Subcutaneous abdominal adipose tissue (tissue), 5 donors: ENCODE measurements around the gene CRX.
"Not testable (repeated sequence)": the region's sequence is repeated elsewhere in the genome, so short reads cannot be mapped to it uniquely, and the experiment has no call there.

Experiments
- H3K27ac ChIP-seq: one replicate; pipeline ENCODE4 v1.7.0; 2013; ENCODE audit warnings: low read depth, mild to moderate bottlenecking, inconsistent platforms, low read length, moderate library complexity
- H3K27me3 ChIP-seq, 5 donors: one replicate each; pipeline ENCODE4 v1.7.0; 2013; ENCODE audit warnings: low read length in 5 of 5, inconsistent platforms in 1 of 5; ENCODE audit not compliant: control insufficient read depth in 5 of 5, insufficient read depth in 4 of 5
- H3K36me3 ChIP-seq, 5 donors: one replicate each; pipeline ENCODE4 v1.7.0; 2013; ENCODE audit warnings: low read length in 5 of 5; ENCODE audit not compliant: control insufficient read depth in 5 of 5, insufficient read depth in 5 of 5
- H3K4me1 ChIP-seq, 5 donors: one replicate each; pipeline ENCODE4 v1.7.0; 2013; ENCODE audit warnings: low read length in 5 of 5, mild to moderate bottlenecking in 3 of 5, moderate library complexity in 1 of 5; ENCODE audit not compliant: control insufficient read depth in 5 of 5, insufficient read depth in 5 of 5
- H3K4me3 ChIP-seq, 5 donors: one replicate each; pipeline ENCODE4 v1.7.0; 2013; ENCODE audit warnings: low read length in 5 of 5, low read depth in 1 of 5
- H3K9ac ChIP-seq, 5 donors: one replicate each; pipeline ENCODE4 v1.7.0; 2013; ENCODE audit warnings: low read length in 5 of 5, mild to moderate bottlenecking in 4 of 5, moderate library complexity in 3 of 5
- H3K9me3 ChIP-seq, 5 donors: one replicate each; pipeline ENCODE4 v1.7.0; 2013; ENCODE audit warnings: low read length in 5 of 5; ENCODE audit not compliant: control insufficient read depth in 5 of 5
- donor health status: healthy.
- donor health status: healthy.
- donor health status: healthy.
- donor health status: healthy.
- donor health status: healthy.

Gene CRX

GRCh38 chr19:47879385-47879784 lies 57.6 kb downstream of the CRX start:
- H3K9ac ChIP-seq, H3K9me3 ChIP-seq, H3K4me1 ChIP-seq, H3K4me3 ChIP-seq, H3K27ac ChIP-seq, H3K27me3 ChIP-seq, H3K36me3 ChIP-seq: not testable (repeated sequence)

DNA sequence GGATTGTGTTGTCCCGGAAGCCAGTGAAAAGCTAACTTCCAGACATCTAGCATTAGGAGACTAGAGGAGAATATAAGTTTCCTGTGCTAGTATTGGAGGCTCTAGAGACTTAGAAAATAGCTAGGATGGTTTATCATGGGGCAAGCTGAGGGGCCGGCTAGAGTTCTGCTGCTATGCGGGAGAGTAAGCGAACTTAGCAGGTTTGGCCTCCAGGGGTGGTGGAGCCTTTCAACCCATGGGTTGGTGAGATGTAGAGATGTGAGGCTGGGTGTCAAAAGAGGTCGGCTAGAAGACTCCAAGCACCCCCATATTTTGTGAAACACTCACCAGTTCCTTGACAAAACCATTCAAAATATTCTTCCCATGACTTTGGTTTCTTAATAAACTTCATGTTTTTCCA lies 60.0 kb downstream of the CRX start:
- no peak overlapping the region for H3K9ac ChIP-seq
- H3K36me3 ChIP-seq = no peaks in the 10 kb centered on the region
- peaks cover 0 to 4% (median 0%) of the 10 kb centered on the region in 5 donors for H3K4me1 ChIP-seq
- no peaks in the 10 kb centered on the region for H3K9me3 ChIP-seq
- no peak overlapping the region for H3K4me3 ChIP-seq
- peaks cover 0 to 6% (median 0%) of the 10 kb centered on the region in 5 donors for H3K27me3 ChIP-seq
- no peak overlapping the region for H3K27ac ChIP-seq

DNA sequence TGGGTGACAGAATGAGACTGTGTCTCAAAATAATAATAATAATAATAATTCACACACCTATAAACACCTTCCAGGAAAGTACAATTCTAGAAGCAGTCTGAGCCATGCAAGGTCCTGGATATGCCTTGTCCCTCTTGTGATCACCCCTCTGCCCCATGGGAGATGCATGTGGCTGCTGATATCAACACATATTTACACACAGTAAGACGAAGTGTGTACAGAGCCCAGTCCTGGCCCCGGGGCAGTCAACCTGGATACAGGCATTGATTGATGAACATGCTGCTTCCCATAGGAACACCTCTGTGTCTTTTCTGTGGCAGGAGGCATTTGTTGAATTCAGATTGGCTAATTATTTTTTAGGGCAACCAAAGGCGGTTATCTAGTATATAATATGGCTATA lies 61.2 kb downstream of the CRX start:
- Histone ChIP-seq H3K4me3 (no peak overlapping the region), H3K27me3 (peaks cover 0 to 6% (median 0%) of the 10 kb centered on the region in 5 donors), H3K36me3 (no peaks in the 10 kb centered on the region), H3K27ac (no peak overlapping the region), H3K9me3 (no peaks in the 10 kb centered on the region), H3K4me1 (peaks cover 0 to 4% (median 0%) of the 10 kb centered on the region in 5 donors), H3K9ac (no peak overlapping the region)

DNA sequence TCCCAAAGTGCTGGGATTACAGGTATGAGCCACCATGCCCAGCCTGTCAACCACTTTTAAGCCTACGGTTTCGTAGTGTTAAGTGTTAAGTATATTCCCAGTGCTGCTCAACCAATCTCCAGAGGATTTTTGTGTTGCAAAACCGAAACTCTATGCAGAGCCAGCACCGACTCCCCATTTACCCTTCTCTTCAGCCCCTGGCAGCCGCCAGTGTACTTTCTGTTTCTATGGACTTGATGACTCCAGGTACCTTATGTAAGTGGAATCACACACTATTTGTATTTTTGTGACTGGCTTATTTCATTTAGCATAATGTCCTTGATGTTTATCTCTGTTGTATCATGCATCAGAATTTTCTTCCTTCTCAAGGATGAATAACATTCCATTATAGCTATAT lies 63.3 kb downstream of the CRX start:
- Histone ChIP-seq H3K36me3 (no peaks in the 10 kb centered on the region), H3K9ac (no peak overlapping the region), H3K27ac (no peak overlapping the region), H3K4me3 (no peak overlapping the region), H3K9me3 (no peaks in the 10 kb centered on the region), H3K4me1 (peaks cover 0 to 4% (median 0%) of the 10 kb centered on the region in 5 donors), H3K27me3 (no peaks in the 10 kb centered on the region)

DNA sequence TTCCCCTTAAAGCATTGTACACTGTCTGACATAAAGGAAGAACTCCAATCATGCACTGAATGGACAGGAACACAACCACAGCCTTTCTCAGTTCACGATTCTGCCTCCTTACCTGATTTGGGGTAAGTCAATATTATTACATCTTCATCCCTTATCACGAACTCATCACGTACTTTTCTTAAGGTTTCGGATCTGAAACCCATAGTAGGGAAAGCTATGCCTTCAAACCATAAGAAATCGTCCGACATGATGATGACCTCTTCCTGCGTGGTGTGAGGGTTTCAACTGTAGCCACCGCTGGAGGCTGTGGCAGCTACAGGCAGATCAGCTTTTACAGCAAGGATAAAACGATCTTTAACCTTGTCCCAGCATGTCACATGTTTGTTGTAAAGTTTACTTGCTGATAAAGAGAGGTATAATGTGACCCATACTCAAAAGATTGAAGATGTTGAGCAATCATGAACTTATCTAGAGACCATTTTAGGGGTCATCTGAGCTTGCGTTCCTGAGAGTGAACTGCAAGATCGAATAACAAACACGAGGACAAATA lies 64.3 kb downstream of the CRX start, which contains the start of gene SULT2A1:
SULT2A1 (minus strand) TSS at position 306 of the 550 bp plus-strand sequence; CDS start at position 248, 58 bp downstream.
- Histone ChIP-seq H3K9ac (no peak within 1 kb of the TSS), H3K27ac (no peak within 1 kb of the TSS)

GRCh38 chr19:47890865-47891621 lies 69.3 kb downstream of the CRX start:
- no peaks in the 10 kb centered on the region for H3K27me3 ChIP-seq
- no peak overlapping the region for H3K9ac ChIP-seq
- no peak overlapping the region for H3K4me3 ChIP-seq
- H3K4me1 ChIP-seq = peaks cover 0 to 11% (median 3%) of the 10 kb centered on the region in 5 donors
- peaks cover 0 to 10% (median 8%) of the 10 kb centered on the region in 5 donors for H3K9me3 ChIP-seq
- no peaks in the 10 kb centered on the region for H3K36me3 ChIP-seq
- H3K27ac ChIP-seq = no peak overlapping the region

More for the DNA sequence above, 64.3 kb downstream of the CRX start, which contains the start of gene SULT2A1:
- Histone ChIP-seq H3K27me3 (no peaks in the 10 kb centered on the region), H3K4me3 (no peak within 1 kb of the TSS), H3K9me3 (no peaks in the 10 kb centered on the region), H3K4me1 (peaks cover 0 to 4% (median 0%) of the 10 kb centered on the region in 5 donors), H3K36me3 (no peaks in the 10 kb centered on the region)

DNA sequence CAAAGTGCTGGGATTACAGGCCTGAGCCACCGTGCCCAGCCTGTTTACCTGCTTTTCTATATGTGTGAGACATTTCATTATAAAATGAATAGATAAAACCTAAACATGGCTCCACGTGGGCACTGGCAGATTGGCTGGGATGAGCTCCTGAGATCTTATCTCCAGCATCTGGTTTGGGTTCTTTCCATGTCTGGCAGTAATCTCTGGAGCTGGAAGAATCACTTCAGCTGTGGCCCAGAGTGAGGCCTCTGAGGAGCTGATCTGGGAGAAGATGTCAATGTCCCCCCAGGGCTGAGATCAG lies 69.8 kb downstream of the CRX start:
- H3K9ac ChIP-seq = no peak overlapping the region
- no peaks in the 10 kb centered on the region for H3K27me3 ChIP-seq
- H3K27ac ChIP-seq = no peak overlapping the region
- H3K9me3 ChIP-seq = peaks cover 0 to 13% (median 12%) of the 10 kb centered on the region in 5 donors
- H3K4me1 ChIP-seq = peaks cover 0 to 11% (median 3%) of the 10 kb centered on the region in 5 donors
- no peak overlapping the region for H3K4me3 ChIP-seq
- H3K36me3 ChIP-seq = no peaks in the 10 kb centered on the region

DNA sequence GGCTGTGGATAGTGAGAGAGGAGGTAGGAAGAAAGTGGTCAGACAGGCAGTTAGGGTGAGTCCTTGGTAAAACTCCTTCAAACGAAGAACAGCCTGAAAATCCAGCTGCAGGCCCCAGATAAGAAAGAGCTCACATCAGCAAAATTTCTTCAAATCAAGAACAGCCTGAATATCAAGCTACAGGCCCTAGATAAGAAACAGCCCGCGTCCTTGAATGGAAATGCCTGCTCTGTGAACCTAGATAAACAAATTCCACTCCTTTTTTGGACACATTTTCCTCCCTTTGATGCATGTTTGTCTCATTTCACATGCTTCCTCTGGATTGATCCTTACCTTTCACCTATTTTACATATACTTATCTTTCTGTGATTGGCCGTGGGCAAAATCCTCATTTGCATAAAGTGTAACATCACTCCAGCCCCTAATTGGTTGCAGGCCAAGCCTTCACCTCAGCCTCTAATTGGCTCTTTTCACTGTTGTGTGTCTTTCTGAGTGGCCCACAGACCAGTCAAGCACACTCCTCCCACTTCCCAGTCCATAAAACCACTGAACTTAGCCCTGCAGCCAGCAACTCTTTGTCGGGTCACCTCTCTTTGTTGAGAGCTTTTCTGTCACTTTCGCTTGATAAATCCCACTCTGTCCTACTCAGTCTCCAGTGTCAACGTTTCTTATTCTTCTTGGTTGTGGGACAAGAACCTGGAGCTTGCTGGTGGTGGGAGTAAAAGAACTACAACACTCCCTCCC lies 70.4 kb downstream of the CRX start:
- Histone ChIP-seq H3K4me3 (no peak overlapping the region), H3K4me1 (peaks cover 0 to 11% (median 3%) of the 10 kb centered on the region in 5 donors), H3K27ac (no peak overlapping the region), H3K9me3 (peaks cover 0 to 13% (median 12%) of the 10 kb centered on the region in 5 donors), H3K36me3 (no peaks in the 10 kb centered on the region), H3K9ac (no peak overlapping the region), H3K27me3 (no peaks in the 10 kb centered on the region)
